Type B pancreatic cell (in vitro differentiated cells): ENCODE results near the gene FOXN3. TPM values are rescaled to one million over a fixed set of nuclear protein-coding genes. Genes with fewer than 3 reads are reported as not detected.

ENCODE experiments used
- DNase-seq: peaks from one replicate; pipeline ENCODE4 v3.0.0; 2021; ENCODE audit warnings: mixed read lengths; ENCODE audit not compliant: unreplicated experiment; ENCODE audit errors: extremely low spot score
- H3K27ac Mint-ChIP-seq: 2 replicates; pipeline ENCODE4 v1.8.0; 2021; ENCODE audit warnings: mild to moderate bottlenecking, mixed read lengths
- H3K27me3 Mint-ChIP-seq: 2 replicates; pipeline ENCODE4 v1.8.0; 2021; ENCODE audit warnings: mixed read lengths
- H3K36me3 Mint-ChIP-seq: 2 replicates; pipeline ENCODE4 v1.8.0; 2021; ENCODE audit warnings: mixed read lengths
- H3K4me1 Mint-ChIP-seq: one replicate; pipeline ENCODE4 v1.8.0; 2021; ENCODE audit warnings: mixed read lengths; ENCODE audit not compliant: unreplicated experiment
- H3K4me3 Mint-ChIP-seq: 2 replicates; pipeline ENCODE4 v1.8.0; 2021; ENCODE audit warnings: mild to moderate bottlenecking, mixed read lengths
- H3K9me3 Mint-ChIP-seq: 2 replicates; pipeline ENCODE4 v1.8.0; 2021; ENCODE audit warnings: mixed read lengths
- CTCF ChIP-seq: fragments of 200-600 bp; sonication (generic); conservative IDR thresholded peaks from 2 replicates; pipeline ENCODE4 v1.5.0; 2021; ENCODE audit warnings: antibody characterized with exemption, mild to moderate bottlenecking
- total RNA-seq: library from RNA; stranded (reverse); gene quantifications from 2 replicates; pipeline ENCODE4 v1.2.1, GENCODE V29; 2021; ENCODE audit warnings: low replicate concordance

The FOXN3 gene
- total RNA-seq, 1 donor from 2014 or later, result 73.5 TPM

DNA sequence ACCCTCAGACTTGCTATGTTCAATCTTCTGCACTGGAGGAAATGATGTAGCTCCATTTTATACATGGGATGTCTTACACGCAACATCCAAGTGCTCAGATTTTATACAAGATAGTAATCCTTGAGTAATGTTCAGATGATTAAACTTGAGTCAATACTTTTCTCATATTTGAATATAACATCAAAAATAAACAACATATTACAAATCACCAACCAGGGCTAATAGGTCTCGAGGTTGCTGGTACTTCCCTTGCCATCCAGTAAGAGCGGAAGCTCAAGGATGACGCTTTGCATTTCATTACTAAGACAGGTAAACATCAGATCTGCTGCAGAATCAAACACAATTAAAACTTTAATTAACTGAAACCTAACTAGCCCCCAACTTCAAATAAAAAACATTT lies 97.3 kb downstream of the FOXN3 start:
- peaks cover 35% of the 10 kb centered on the region for H3K36me3 Mint-ChIP-seq
- H3K27me3 Mint-ChIP-seq, result no peaks in the 10 kb centered on the region
- TF ChIP-seq CTCF, result no peak
- DNase-seq, result no peak
- peaks cover 23% of the 10 kb centered on the region for H3K9me3 Mint-ChIP-seq
- H3K4me1 Mint-ChIP-seq, result peaks cover 32% of the 10 kb centered on the region
- no peak overlapping the region for H3K4me3 Mint-ChIP-seq
- H3K27ac Mint-ChIP-seq, result no peak overlapping the region

- no peak for DNase-seq
- Mint-ChIP-seq H3K36me3 (peaks cover 37% of the 10 kb centered on the region), H3K27ac (no peak overlapping the region), H3K4me1 (peaks cover 27% of the 10 kb centered on the region), H3K4me3 (no peak overlapping the region), H3K9me3 (peaks cover 18% of the 10 kb centered on the region), H3K27me3 (no peaks in the 10 kb centered on the region)
- no peak for TF ChIP-seq CTCF
Observed at GRCh38 chr14:89317051-89317691, 99.9 kb downstream of the FOXN3 start.

- DNase-seq, result no peak
- H3K27me3 Mint-ChIP-seq, result no peaks in the 10 kb centered on the region
- H3K4me1 Mint-ChIP-seq, result peaks cover 21% of the 10 kb centered on the region
- H3K4me3 Mint-ChIP-seq, result no peak overlapping the region
- no peak overlapping the region for H3K27ac Mint-ChIP-seq
- H3K9me3 Mint-ChIP-seq, result peaks cover 16% of the 10 kb centered on the region
- TF ChIP-seq CTCF, result no peak
- H3K36me3 Mint-ChIP-seq, result peaks cover 35% of the 10 kb centered on the region
Observed at GRCh38 chr14:89315493-89316470, 101.3 kb downstream of the FOXN3 start.

- Mint-ChIP-seq H3K27ac (no peak overlapping the region), H3K4me1 (peaks cover 17% of the 10 kb centered on the region), H3K9me3 (peaks cover 8% of the 10 kb centered on the region), H3K4me3 (no peak overlapping the region), H3K36me3 (peaks cover 29% of the 10 kb centered on the region), H3K27me3 (no peaks in the 10 kb centered on the region)
- no peak for DNase-seq
- no peak for TF ChIP-seq CTCF
Observed at GRCh38 chr14:89314274-89314673, 102.8 kb downstream of the FOXN3 start.

DNA sequence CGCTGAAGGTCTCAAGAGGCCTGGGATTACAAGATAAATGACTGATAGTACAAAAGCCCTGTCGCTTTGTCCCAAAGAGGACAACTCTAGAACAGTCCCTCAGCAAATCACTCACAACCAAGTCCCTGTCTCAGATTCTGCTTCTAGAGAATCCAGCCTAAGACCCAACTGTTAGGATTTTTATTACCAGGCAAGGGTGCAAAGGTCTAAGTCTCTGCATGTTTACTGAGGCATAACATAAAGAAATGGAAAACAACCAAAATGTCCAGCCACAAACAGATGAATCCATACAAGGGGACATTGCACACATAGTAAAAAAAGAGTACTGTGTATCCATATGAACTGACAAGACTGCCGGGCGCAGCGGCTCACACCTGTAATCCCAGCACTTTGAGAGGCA lies 104.1 kb downstream of the FOXN3 start:
- H3K4me3 Mint-ChIP-seq, result no peak overlapping the region
- H3K27ac Mint-ChIP-seq, result no peak overlapping the region
- H3K36me3 Mint-ChIP-seq, result peaks cover 26% of the 10 kb centered on the region
- H3K27me3 Mint-ChIP-seq, result no peaks in the 10 kb centered on the region
- no peak for DNase-seq
- no peaks in the 10 kb centered on the region for H3K9me3 Mint-ChIP-seq
- no peak for TF ChIP-seq CTCF
- peaks cover 17% of the 10 kb centered on the region for H3K4me1 Mint-ChIP-seq
